MV-4-11 (cell line): ENCODE data around the gene IMMP2L.
"Not testable (repeated sequence)": the region's sequence is repeated elsewhere in the genome, so short reads cannot be mapped to it uniquely, and the experiment has no call there.

Experiments
- DNase-seq: peaks from one replicate; lab custom pipeline; 2025; lab: John Stamatoyannopoulos, UW

The IMMP2L gene

GRCh38 chr7:111329367-111330234 lies 232.7 kb downstream of the IMMP2L start:
- DNase-seq, result no peak

DNA sequence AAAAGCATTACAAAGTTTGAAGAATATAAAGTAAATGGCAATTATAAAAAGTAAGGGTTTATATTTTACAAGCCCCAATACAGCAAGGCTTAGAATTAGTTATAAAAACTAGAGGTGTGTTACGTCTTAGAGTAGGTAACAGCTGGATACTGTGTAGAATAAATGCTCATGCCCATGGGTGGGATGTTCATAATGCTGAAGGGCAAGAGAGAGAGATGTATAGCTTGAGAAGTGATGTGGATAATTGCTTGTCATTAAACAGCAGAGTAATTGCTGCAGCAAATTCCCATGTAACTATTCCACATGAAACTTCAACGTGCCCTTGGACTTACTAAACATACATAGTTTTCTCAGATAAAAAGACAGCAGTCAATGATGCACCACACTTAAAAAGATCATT lies 233.8 kb downstream of the IMMP2L start:
- no peak for DNase-seq

DNA sequence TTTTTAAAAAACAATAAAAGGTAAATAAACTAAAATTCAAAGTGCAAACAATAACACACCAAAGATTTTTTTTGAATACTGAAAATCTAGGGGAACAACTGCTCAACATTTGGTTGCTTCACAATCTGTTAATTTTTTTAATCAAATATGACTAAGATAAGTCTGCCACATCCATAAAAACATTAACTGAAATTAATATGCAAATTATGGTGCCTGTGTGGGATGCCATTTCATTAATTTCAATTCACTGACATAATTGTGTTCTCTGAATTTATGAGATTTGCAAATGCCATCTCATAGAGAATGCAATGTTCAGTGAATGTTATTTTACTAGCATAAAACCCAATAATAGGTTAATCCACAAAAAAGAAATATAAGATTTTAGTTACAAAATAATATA lies 237.5 kb downstream of the IMMP2L start:
- no peak for DNase-seq

DNA sequence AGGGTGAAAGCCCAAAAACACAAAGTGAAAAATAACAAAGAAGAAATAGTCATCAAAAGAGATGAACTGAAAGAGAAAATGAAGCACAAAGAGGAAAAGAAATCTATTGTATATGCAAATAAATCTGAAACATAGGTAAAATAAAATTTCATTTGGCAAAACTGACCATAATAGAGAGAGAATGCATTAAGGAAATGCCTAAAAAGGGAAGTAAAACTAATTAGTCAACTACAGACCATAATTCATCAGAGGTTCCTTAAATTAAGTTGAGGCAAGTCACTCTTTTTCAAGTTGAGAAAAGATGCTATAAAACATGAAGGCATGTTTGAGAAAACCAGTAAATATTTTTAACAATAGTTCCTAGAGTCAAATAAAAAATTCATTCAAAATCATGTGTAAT lies 238.1 kb downstream of the IMMP2L start:
- DNase-seq, result peak; percentile 87

- not testable (repeated sequence) for DNase-seq
Observed at GRCh38 chr7:111323670-111324069, 238.6 kb downstream of the IMMP2L start.

GRCh38 chr7:111320133-111320532 lies 242.2 kb downstream of the IMMP2L start:
- DNase-seq, result no peak

GRCh38 chr7:111312966-111313365 lies 249.3 kb downstream of the IMMP2L start:
- DNase-seq, result no peak

- DNase-seq, result no peak
Observed at GRCh38 chr7:111308691-111309090, 253.6 kb downstream of the IMMP2L start.

DNA sequence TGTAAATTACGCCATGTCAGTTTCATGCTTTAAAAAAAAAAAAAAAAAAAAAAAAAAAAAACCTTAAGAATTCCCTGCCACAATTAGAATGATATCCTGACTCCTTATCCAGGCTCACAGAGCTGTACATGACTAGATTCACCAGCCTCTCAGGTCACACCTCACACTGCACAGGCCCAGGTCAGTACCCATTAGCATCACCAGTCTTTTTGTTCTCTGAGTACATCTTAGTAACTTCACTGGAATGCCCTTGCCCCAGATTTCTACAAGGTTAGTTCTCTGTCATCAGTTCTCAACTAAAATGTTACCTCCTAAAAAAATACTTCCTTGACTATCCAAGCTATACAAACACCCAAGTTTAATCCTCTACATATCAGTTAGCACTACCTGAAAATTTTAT lies 260.4 kb downstream of the IMMP2L start:
- DNase-seq, result no peak

DNA sequence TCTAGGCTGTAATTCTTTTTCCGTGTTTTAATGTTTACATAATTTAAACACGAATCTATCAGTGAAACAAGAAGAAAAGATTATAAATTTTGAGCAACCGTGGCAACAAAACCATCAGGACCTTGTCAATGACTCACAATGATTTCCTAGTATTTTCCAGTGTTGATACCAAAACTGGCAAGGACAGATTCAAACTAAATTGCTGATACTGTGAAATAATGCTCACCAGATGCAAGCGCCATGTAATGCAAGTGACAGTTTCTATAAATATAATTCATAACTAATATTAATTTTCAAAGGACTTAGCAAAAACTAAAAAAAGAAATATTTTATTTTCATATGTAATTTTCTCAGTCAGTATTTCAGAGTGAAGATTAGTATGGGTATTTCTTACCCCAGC lies 267.8 kb downstream of the IMMP2L start:
- no peak for DNase-seq

DNA sequence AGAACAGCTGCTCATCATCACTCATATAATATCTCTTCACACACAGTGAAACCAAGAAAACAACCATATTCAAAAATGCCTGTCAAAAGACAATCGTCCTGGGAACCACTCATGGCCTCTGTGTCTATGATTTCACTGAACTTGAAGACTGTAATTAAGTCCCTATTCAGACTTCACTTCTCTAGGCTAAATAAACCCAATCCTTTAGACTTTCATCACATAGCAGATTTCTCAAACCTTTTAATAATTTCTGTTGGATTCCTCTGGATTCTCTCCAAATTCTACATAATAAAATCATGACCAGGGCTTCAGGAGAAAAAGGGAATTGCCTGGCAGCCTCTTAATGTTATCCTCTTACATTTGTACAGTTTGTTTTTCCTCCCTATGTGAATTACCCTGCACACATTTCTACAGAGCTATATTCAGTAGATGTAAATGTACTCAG lies 270.2 kb downstream of the IMMP2L start:
- DNase-seq, result no peak

- DNase-seq, result no peak
Observed at GRCh38 chr7:111290982-111291381, 271.3 kb downstream of the IMMP2L start.

DNA sequence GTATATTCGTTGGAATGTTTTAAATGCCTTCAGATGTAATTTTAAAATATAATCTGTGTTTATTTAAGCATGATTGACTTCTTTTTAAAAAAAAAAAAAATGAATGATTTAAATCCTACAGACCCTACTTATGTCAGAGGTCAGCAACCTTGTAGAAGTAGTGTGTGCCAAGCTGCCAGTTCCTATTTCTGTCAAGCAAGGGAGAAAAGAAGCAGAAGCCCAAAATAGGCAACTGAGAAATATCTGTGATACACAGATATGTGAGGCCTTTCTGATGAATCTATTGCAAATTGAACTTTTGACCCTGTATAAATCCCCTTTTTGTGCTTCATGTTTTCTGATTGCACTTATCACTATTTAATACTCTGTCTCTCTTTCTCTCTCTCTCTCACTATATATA lies 271.9 kb downstream of the IMMP2L start:
- DNase-seq, result no peak

GRCh38 chr7:111288441-111288840 lies 273.9 kb downstream of the IMMP2L start:
- not testable (repeated sequence) for DNase-seq

DNA sequence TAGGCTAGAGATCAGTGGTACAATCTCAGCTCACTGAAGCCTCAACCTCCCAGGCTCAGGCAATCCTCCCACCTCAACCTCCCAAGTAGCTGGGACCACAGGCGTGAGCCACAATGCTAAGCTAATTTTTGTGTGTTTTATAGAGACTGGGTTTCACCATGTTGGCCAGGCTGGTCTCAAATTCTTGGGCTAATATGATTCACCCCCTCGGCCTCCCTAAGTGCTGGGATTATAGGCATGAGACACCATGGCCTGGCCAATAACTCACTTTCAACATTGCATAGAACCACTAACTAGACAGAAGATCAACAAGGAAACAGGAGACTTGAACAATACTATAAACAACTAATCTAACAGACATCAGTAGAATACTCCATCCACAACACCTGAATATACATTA lies 279.7 kb downstream of the IMMP2L start:
- no peak for DNase-seq

GRCh38 chr7:111274857-111275256 lies 287.4 kb downstream of the IMMP2L start:
- DNase-seq, result no peak

- DNase-seq, result no peak
Observed at GRCh38 chr7:111272092-111272491, 290.2 kb downstream of the IMMP2L start.

- DNase-seq, result not testable (repeated sequence)
Observed at GRCh38 chr7:111270794-111271193, 291.5 kb downstream of the IMMP2L start.

- DNase-seq, result no peak
Observed at GRCh38 chr7:111268941-111269340, 293.4 kb downstream of the IMMP2L start.

DNA sequence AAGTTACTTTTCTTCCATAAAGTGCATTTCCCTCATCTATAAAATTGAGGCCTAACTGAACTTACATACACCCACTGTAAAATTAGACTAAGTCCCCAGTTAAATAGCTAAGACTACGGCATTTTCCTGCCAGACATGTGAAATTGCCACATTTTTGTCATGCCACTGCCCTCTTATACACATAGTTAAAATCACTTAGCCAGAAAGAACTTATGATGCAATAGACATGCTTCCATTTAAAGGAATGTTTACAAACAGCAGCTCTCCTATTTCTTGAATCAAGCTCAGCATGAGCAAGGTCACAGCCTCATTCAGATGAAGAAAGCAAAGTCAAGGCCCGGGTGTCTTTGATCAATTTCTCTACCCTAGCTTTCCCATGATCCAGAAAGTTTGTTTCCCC lies 295.7 kb downstream of the IMMP2L start:
- no peak for DNase-seq

DNA sequence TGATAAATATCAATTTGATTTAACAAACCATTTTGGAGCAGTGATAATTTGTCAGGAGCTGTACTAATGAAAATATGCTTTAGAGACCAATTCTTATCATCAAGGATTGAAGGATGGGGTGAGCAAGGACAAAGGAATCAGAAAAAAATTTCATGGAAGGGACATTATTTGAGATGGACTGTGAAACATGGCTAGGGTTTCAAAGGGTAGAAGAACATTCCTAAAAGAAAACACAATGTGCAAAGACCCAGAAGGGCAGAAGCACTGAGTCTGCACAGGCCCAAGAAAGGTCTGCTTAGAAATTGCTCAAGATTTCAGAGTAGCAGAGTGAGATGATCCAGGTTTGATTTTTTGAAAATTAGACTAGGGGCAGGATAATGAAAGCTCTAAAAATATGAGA lies 296.9 kb downstream of the IMMP2L start:
- no peak for DNase-seq

DNA sequence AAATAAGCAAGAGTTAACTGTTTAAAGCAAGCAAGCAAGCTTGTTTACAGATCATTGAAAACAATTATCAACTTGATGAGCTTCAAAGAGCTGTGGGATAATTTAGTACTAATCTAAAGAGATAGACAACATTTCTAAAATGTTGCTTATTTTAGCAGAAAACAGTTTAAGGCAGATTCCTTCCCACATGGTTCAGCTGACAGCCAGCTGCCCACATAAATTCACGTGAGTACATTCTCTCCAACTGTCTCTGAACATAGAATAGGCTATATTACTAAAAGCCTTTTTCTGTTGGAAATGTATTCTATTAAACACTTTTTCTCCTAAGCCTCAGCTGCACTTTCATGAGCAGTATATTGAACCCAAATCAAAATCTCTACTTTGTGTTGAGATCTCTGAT lies 297.3 kb downstream of the IMMP2L start:
- no peak for DNase-seq

DNA sequence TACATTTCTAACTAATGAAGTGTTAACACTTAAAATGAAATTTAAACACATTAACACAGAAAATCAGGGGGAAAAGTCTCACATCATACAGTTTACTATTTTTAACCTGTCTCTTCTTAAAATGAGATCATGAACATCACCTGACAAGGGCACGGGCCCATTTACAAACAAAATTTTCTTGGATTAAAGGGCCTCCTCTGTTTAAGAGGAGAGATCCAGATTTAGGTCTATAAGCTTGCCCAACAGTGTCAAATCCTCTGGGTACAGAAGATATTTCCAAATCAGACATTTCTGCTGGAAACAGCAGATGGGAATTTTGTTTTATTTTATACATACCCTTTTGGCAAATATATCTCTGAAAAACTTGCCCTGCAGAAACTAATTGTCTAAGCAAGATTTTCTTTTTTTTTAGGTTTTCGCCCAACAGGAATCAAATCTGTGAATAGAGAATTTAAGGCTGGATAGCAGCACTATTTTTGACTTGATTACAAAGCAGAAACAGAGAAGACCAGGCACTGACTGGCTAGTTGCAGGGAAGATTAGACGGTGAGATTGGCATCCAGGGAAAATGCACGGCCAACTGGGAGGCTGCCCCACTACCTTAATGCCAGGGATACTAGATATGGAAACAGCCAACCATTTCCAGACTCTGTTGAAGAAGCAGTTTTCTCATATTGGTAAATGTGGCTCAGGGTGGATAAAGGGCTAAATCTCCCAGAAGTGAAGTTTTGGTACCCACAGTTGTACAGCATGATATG lies 298.0 kb downstream of the IMMP2L start:
- DNase-seq, result no peak
